Left lung (tissue), 10 donors: ENCODE measurements around the gene ATP6V1F. TPM values are rescaled to one million over a fixed set of nuclear protein-coding genes. Genes with fewer than 3 reads are reported as not detected.

ENCODE experiments used
- ATAC-seq: fragments of 200-7000 bp; cut with Tn5 transposase; one replicate; pipeline ENCODE4 v1.9.1; 2020; ENCODE audit warnings: moderate library complexity
- DNase-seq, 4 donors: peaks; one replicate each; pipeline ENCODE4 v3.0.0-alpha.2; 2013 to 2020
- H3K27ac ChIP-seq, 2 donors: fragments of 200-600 bp; sonication (generic) in 1 of 2; one replicate each; pipeline versions ENCODE4 v1.5.0 to v1.8.0; 2020 to 2021
- H3K27me3 ChIP-seq, 2 donors: fragments of 200-600 bp; sonication (generic) in 1 of 2; one replicate each; pipeline versions ENCODE4 v1.5.0 to v1.8.0; 2020 to 2021
- H3K36me3 ChIP-seq, 2 donors: fragments of 200-600 bp; sonication (generic) in 1 of 2; one replicate each; pipeline versions ENCODE4 v1.5.0 to v1.8.0; 2020 to 2021
- H3K4me1 ChIP-seq, 2 donors: fragments of 200-600 bp; one replicate each; pipeline ENCODE4 v1.8.0; 2021
- H3K4me3 ChIP-seq, 2 donors: fragments of 200-600 bp; sonication (generic) in 1 of 2; one replicate each; pipeline versions ENCODE4 v1.5.0 to v1.8.0; 2020 to 2021; ENCODE audit warnings: mild to moderate bottlenecking in 1 of 2
- H3K9me3 ChIP-seq, 2 donors: fragments of 200-600 bp; sonication (generic) in 1 of 2; one replicate each; pipeline versions ENCODE4 v1.5.0 to v1.8.0; 2020 to 2021
- intact Hi-C, 2 donors: fragments of 100-400 bp; cut with DNase I; formaldehyde crosslinking; loops; one replicate each; pipeline versions ENCODE4 v1.11.2 to v1.14.2; 2022
- polyA plus RNA-seq, 6 donors: library from polyadenylated mRNA; unstranded; fragments of 120-200 nt; gene quantifications; one replicate each; pipeline ENCODE4 v1.2.1, GENCODE V29; 2013; ENCODE audit not compliant: insufficient read length in 6 of 6
- total RNA-seq, 2 donors: library from RNA; stranded (reverse); fragmentation: NEBNext Ultra II Directional; extraction: Animal tissue kit (Norgen Biotek cat#: 25700); gene quantifications; one replicate each; pipeline ENCODE4 v1.2.1, GENCODE V29; 2021
- TF ChIP-seq, protein P1 (sequence below), 2 donors: fragments of 200-600 bp; sonication (generic) in 1 of 2; IDR thresholded peaks; one replicate each; pipeline versions ENCODE4 v1.5.0 to v1.8.0; 2021; ENCODE audit warnings: antibody characterized with exemption in 2 of 2
- donor health status: DM: no; HTN: yes; CAD: no.
- donor health status: DM: no; HTN: no; CAD: no.

ATP6V1F gene
- total and polyA plus RNA-seq, 8 donors: 106 to 200 (median 111) TPM

GRCh38 chr7:128894101-128894440 lies 31.4 kb downstream of the ATP6V1F start:
- TF ChIP-seq, protein P1, sequence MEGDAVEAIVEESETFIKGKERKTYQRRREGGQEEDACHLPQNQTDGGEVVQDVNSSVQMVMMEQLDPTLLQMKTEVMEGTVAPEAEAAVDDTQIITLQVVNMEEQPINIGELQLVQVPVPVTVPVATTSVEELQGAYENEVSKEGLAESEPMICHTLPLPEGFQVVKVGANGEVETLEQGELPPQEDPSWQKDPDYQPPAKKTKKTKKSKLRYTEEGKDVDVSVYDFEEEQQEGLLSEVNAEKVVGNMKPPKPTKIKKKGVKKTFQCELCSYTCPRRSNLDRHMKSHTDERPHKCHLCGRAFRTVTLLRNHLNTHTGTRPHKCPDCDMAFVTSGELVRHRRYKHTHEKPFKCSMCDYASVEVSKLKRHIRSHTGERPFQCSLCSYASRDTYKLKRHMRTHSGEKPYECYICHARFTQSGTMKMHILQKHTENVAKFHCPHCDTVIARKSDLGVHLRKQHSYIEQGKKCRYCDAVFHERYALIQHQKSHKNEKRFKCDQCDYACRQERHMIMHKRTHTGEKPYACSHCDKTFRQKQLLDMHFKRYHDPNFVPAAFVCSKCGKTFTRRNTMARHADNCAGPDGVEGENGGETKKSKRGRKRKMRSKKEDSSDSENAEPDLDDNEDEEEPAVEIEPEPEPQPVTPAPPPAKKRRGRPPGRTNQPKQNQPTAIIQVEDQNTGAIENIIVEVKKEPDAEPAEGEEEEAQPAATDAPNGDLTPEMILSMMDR (IDR thresholded peaks at IDR 0.05): no peak
- no peak overlapping the region for H3K27ac ChIP-seq
- intact Hi-C loops: no loop called here
- H3K27me3 ChIP-seq: peaks cover 0 to 43% of the 10 kb centered on the region in 2 donors
- peaks cover 0 to 8% of the 10 kb centered on the region in 2 donors for H3K4me1 ChIP-seq
- no peak for ATAC-seq
- peaks cover 0 to 3% of the 10 kb centered on the region in 2 donors for H3K9me3 ChIP-seq
- H3K4me3 ChIP-seq: no peak overlapping the region
- no peaks in the 10 kb centered on the region for H3K36me3 ChIP-seq
- no peak for DNase-seq

DNA sequence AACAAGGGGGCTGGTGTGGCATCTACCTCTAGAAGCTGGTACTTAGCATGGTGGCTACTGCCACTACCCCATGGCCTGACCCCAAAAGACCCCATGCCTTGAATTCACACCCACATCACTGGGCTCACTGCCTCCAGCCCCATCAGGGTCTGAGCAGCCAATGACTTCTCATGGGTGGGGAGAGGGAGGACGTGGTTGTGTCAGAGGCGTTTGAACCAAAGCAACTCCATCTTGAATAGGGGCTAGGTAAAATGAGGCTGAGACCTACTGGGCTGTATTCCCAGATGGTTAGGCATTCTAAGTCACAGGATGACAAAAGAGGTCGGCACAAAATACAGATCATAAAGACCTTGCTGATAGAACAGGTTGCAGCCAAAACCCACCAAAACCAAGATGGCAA lies 32.7 kb downstream of the ATP6V1F start:
- H3K36me3 ChIP-seq: no peaks in the 10 kb centered on the region
- intact Hi-C loops: no loop called here
- no peak overlapping the region for H3K27ac ChIP-seq
- TF ChIP-seq, protein P1 (IDR thresholded peaks at IDR 0.05): no peak
- ATAC-seq (no peak), DNase-seq (no peak)
- H3K4me1 ChIP-seq: peaks cover 0 to 8% of the 10 kb centered on the region in 2 donors
- H3K9me3 ChIP-seq: peaks cover 0 to 9% of the 10 kb centered on the region in 2 donors
- H3K27me3 ChIP-seq: peaks cover 0 to 30% of the 10 kb centered on the region in 2 donors
- H3K4me3 ChIP-seq: no peak overlapping the region

- Histone ChIP-seq H3K27ac (no peak overlapping the region), H3K4me3 (no peak overlapping the region), H3K27me3 (peaks cover 0 to 21% of the 10 kb centered on the region in 2 donors), H3K9me3 (peaks cover 0 to 9% of the 10 kb centered on the region in 2 donors), H3K4me1 (no peaks in the 10 kb centered on the region), H3K36me3 (no peaks in the 10 kb centered on the region)
- no peak for DNase-seq
- TF ChIP-seq, protein P1 (IDR thresholded peaks at IDR 0.05): no peak
- ATAC-seq: no peak
- intact Hi-C loops: no loop called here
Observed at GRCh38 chr7:128899392-128899791, 36.7 kb downstream of the ATP6V1F start.

GRCh38 chr7:128900237-128900636 lies 37.6 kb downstream of the ATP6V1F start:
- intact Hi-C loops: loop anchor here in 1 of 2 donors (5.0 kb wide), 1 partner anchor 192 kb away; no protein-coding TSS in a partner anchor

DNA sequence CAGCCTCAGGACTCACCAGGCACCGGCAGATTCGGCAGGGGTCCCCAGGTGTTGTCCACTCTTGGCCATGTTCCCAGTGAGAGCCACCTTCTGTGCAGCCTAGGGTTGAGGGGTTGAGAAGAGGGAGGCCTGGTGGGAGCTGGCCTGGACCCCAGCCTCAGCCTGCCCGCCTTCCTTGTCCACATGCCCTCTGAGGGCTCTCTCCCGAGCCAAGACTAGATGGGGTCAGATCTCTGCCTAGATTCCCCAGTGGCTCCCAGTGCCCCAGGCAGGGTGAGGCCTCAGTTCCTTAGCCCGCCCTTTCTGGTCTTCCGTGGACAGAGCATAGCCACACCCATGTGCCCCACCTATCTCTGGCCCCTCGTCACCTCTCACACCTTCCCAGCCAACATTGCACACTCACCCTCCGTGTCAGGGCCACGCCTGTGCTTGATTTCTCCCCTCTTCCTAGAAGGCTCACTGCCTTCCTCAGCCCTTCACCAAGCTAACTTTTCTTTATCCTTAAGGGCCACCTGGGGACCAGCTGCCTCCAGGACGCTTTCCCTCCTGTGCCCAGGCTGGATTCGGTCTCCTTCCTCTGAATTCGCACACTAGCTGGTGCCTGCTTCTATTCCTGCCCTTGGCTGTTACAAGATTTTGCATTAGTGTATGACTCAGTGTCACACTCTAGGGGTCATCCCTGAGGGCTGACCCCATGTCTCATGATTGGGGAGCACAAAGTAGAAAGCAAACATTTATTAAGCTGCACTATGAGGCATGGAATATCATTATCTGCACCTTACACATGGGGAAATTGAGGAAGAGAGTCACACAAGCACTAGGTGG lies 40.3 kb downstream of the ATP6V1F start:
- no peak for DNase-seq
- no peak overlapping the region for H3K4me3 ChIP-seq
- ATAC-seq: peak; percentile 7
- no peaks in the 10 kb centered on the region for H3K4me1 ChIP-seq
- no peak overlapping the region for H3K27ac ChIP-seq
- H3K9me3 ChIP-seq: peaks cover 0 to 9% of the 10 kb centered on the region in 2 donors
- TF ChIP-seq, protein P1 (IDR thresholded peaks at IDR 0.05): no peak
- H3K36me3 ChIP-seq: no peaks in the 10 kb centered on the region
- H3K27me3 ChIP-seq: peaks cover 0 to 45% of the 10 kb centered on the region in 2 donors
- intact Hi-C loops: loop anchor here in 1 of 2 donors (5.0 kb wide), 1 partner anchor 189 kb away; no protein-coding TSS in a partner anchor

More at GRCh38 chr7:128900237-128900636, 37.6 kb downstream of the ATP6V1F start:
- TF ChIP-seq, protein P1 (IDR thresholded peaks at IDR 0.05): no peak
- Histone ChIP-seq H3K4me1 (no peaks in the 10 kb centered on the region), H3K4me3 (no peak overlapping the region), H3K27ac (no peak overlapping the region), H3K27me3 (peaks cover 0 to 23% of the 10 kb centered on the region in 2 donors), H3K9me3 (peaks cover 0 to 9% of the 10 kb centered on the region in 2 donors), H3K36me3 (no peaks in the 10 kb centered on the region)
- DNase-seq (no peak), ATAC-seq (no peak)
